H9 (cell line): Measurements from ENCODE around the gene MAP3K20. TPM values are rescaled to one million over a fixed set of nuclear protein-coding genes. Genes with fewer than 3 reads are reported as not detected.

Experiments
- DNase-seq: peaks from one replicate; pipeline ENCODE4 v3.0.0-alpha.2; 2017
- H2AFZ ChIP-seq: one replicate; pipeline ENCODE4 v1.6.1; 2013; ENCODE audit warnings: mild to moderate bottlenecking, low read length, control low read depth, moderate library complexity
- H2AK5ac ChIP-seq: 2 replicates; pipeline ENCODE4 v1.6.1; 2013; ENCODE audit warnings: low read length, control low read depth, mixed read lengths; ENCODE audit not compliant: insufficient read length
- H2BK120ac ChIP-seq: one replicate; pipeline ENCODE4 v1.6.1; 2013; ENCODE audit warnings: low read depth, mild to moderate bottlenecking, low read length, control low read depth, inconsistent platforms; ENCODE audit not compliant: poor library complexity, severe bottlenecking
- H2BK12ac ChIP-seq: 2 replicates; pipeline ENCODE4 v1.6.1; 2013; ENCODE audit warnings: low read length, control low read depth, mixed read lengths, low read depth; ENCODE audit not compliant: insufficient read length
- H2BK15ac ChIP-seq: 2 replicates; pipeline ENCODE4 v1.6.1; 2013; ENCODE audit warnings: low read depth, low read length, control low read depth
- H2BK20ac ChIP-seq: one replicate; pipeline ENCODE4 v1.6.1; 2013; ENCODE audit warnings: low read depth, mild to moderate bottlenecking, low read length, control low read depth, inconsistent platforms; ENCODE audit not compliant: poor library complexity, severe bottlenecking
- H2BK5ac ChIP-seq: 2 replicates; pipeline ENCODE4 v1.6.1; 2013; ENCODE audit warnings: low read length, control low read depth, mixed read lengths; ENCODE audit not compliant: insufficient read length
- H3K14ac ChIP-seq: 2 replicates; pipeline ENCODE4 v1.6.1; 2013; ENCODE audit warnings: low read length, control low read depth; ENCODE audit not compliant: insufficient read depth
- H3K18ac ChIP-seq: 2 replicates; pipeline ENCODE4 v1.6.1; 2013; ENCODE audit warnings: low read depth, mild to moderate bottlenecking, mixed read lengths, low read length, control low read depth; ENCODE audit not compliant: insufficient read length
- H3K23ac ChIP-seq: 2 replicates; pipeline ENCODE4 v1.6.1; 2013; ENCODE audit warnings: low read length, control low read depth, mixed read lengths, low read depth; ENCODE audit not compliant: insufficient read length
- H3K23me2 ChIP-seq: 2 replicates; pipeline ENCODE4 v1.6.1; 2013; ENCODE audit warnings: low read depth, mild to moderate bottlenecking, mixed read lengths, low read length, control low read depth; ENCODE audit not compliant: insufficient read length, poor library complexity, severe bottlenecking
- H3K27ac ChIP-seq: 2 replicates; pipeline ENCODE4 v1.5.1; 2013; ENCODE audit warnings: low read length, control low read depth, mixed read lengths, low read depth; ENCODE audit not compliant: insufficient read length
- H3K27me3 ChIP-seq: 2 replicates; pipeline ENCODE4 v1.6.1; 2013; ENCODE audit warnings: low read length, control low read depth, inconsistent platforms; ENCODE audit not compliant: insufficient read depth
- H3K4ac ChIP-seq: 2 replicates; pipeline ENCODE4 v1.6.1; 2013; ENCODE audit warnings: low read depth, mild to moderate bottlenecking, control low read depth, inconsistent platforms, low read length, moderate library complexity
- H3K4me1 ChIP-seq: 2 replicates; pipeline ENCODE4 v1.6.1; 2013; ENCODE audit warnings: low read length, control low read depth, inconsistent platforms; ENCODE audit not compliant: insufficient read depth
- H3K4me2 ChIP-seq: 2 replicates; pipeline ENCODE4 v1.6.1; 2013; ENCODE audit warnings: low read length, control low read depth, mixed read lengths; ENCODE audit not compliant: insufficient read length, insufficient read depth
- H3K56ac ChIP-seq: 2 replicates; pipeline ENCODE4 v1.6.1; 2013; ENCODE audit warnings: low read depth, mild to moderate bottlenecking, mixed read lengths, low read length, control low read depth; ENCODE audit not compliant: insufficient read length
- H3K79me1 ChIP-seq: 2 replicates; pipeline ENCODE4 v1.6.1; 2013; ENCODE audit warnings: low read depth, mild to moderate bottlenecking, moderate library complexity, low read length, control low read depth, inconsistent platforms; ENCODE audit not compliant: insufficient read depth, poor library complexity, severe bottlenecking
- H3K79me2 ChIP-seq: 2 replicates; pipeline ENCODE4 v1.6.1; 2013; ENCODE audit warnings: low read length, control low read depth, inconsistent platforms; ENCODE audit not compliant: insufficient read depth
- H3K9ac ChIP-seq: 2 replicates; pipeline ENCODE4 v1.6.1; 2013; ENCODE audit warnings: low read length, control low read depth, mixed read lengths; ENCODE audit not compliant: insufficient read length; ENCODE audit errors: extremely low read depth
- H3K9me3 ChIP-seq: one replicate; pipeline ENCODE4 v1.6.1; 2013; ENCODE audit warnings: low read depth, low read length, inconsistent platforms; ENCODE audit not compliant: control insufficient read depth
- H3T11ph ChIP-seq: one replicate; pipeline ENCODE4 v1.6.1; 2013; ENCODE audit warnings: mild to moderate bottlenecking, low read length, control low read depth, inconsistent platforms
- H4K20me1 ChIP-seq: one replicate; pipeline ENCODE4 v1.6.1; 2013; ENCODE audit not compliant: control insufficient read depth, insufficient read length, insufficient read depth
- H4K5ac ChIP-seq: 2 replicates; pipeline ENCODE4 v1.6.1; 2013; ENCODE audit warnings: low read depth, mild to moderate bottlenecking, mixed read lengths, low read length, control low read depth; ENCODE audit not compliant: insufficient read length
- H4K8ac ChIP-seq: replicated peaks from 2 replicates; pipeline ENCODE4 v1.6.1; 2013; ENCODE audit warnings: low read length, control low read depth, mixed read lengths, low read depth; ENCODE audit not compliant: insufficient read length
- H4K91ac ChIP-seq: 2 replicates; pipeline ENCODE4 v1.6.1; 2013; ENCODE audit warnings: low read depth, mild to moderate bottlenecking, moderate library complexity, mixed read lengths, low read length, control low read depth; ENCODE audit not compliant: insufficient read length
- H3K27ac Mint-ChIP-seq, 3 experiments: 2 replicates in 2 of 3; 3 replicates in 1 of 3; pipeline ENCODE4 v1.8.0; 2020 to 2021; ENCODE audit warnings: mixed read lengths in 3 of 3, mild to moderate bottlenecking in 1 of 3, moderate library complexity in 1 of 3
- H3K27me3 Mint-ChIP-seq: 2 replicates; pipeline ENCODE4 v1.8.0; 2021; ENCODE audit warnings: low read depth, mild to moderate bottlenecking, moderate library complexity, mixed read lengths
- H3K36me3 Mint-ChIP-seq, 3 experiments: 2 replicates in 2 of 3; 3 replicates in 1 of 3; pipeline ENCODE4 v1.8.0; 2020 to 2021; ENCODE audit warnings: low read depth in 3 of 3, mixed read lengths in 3 of 3; ENCODE audit not compliant: insufficient read depth in 1 of 3
- H3K4me1 Mint-ChIP-seq, 2 experiments: 2 replicates each; pipeline ENCODE4 v1.8.0; 2020; ENCODE audit warnings: mixed read lengths in 2 of 2
- H3K4me3 Mint-ChIP-seq, 2 experiments: 2 replicates in 1 of 2; 3 replicates in 1 of 2; pipeline ENCODE4 v1.8.0; 2020 to 2021; ENCODE audit warnings: mild to moderate bottlenecking in 2 of 2, mixed read lengths in 2 of 2, moderate library complexity in 1 of 2
- H3K9me3 Mint-ChIP-seq, 2 experiments: 2 replicates in 1 of 2; 3 replicates in 1 of 2; pipeline ENCODE4 v1.8.0; 2020; ENCODE audit warnings: mild to moderate bottlenecking in 2 of 2, mixed read lengths in 2 of 2, moderate library complexity in 1 of 2
- total RNA-seq: library from RNA; stranded (reverse); gene quantifications from 2 replicates; pipeline ENCODE4 v1.2.1, GENCODE V29; 2021
- TF ChIP-seq, protein P1 (sequence below): fragments of 200-600 bp; sonication (generic); conservative IDR thresholded peaks from 3 replicates; pipeline ENCODE4 v1.8.0; 2021; ENCODE audit warnings: antibody characterized with exemption, mild to moderate bottlenecking

Gene MAP3K20
- total RNA-seq, 1 experiment from 2014 or later, result 8.7 TPM

GRCh38 chr2:173058097-173058496 is 17.5 kb upstream of the MAP3K20 start:
- Histone ChIP-seq H2BK120ac (no peak overlapping the region), H3K27me3 (no peaks in the 10 kb centered on the region), H2BK15ac (no peak overlapping the region), H3K23ac (no peak overlapping the region), H2BK20ac (no peak overlapping the region), H4K20me1 (no peaks in the 10 kb centered on the region), H2AFZ (no peak overlapping the region), H2AK5ac (no peak overlapping the region), H3T11ph (no peak overlapping the region), H3K9me3 (no peaks in the 10 kb centered on the region), H4K8ac (no peak overlapping the region), H3K79me1 (no peaks in the 10 kb centered on the region), H4K5ac (no peak overlapping the region), H3K4me1 (no peaks in the 10 kb centered on the region), H2BK12ac (no peak overlapping the region), H3K4ac (no peak overlapping the region), H3K4me2 (no peak overlapping the region), H3K14ac (no peak overlapping the region), H3K9ac (no peak overlapping the region), H3K23me2 (no peaks in the 10 kb centered on the region), H2BK5ac (no peak overlapping the region), H3K56ac (no peak overlapping the region), H3K79me2 (no peaks in the 10 kb centered on the region), H3K18ac (no peak overlapping the region), H3K27ac (no peak overlapping the region), H4K91ac (no peak overlapping the region)
- Mint-ChIP-seq H3K36me3 (peaks cover 0 to 4% (median 0%) of the 10 kb centered on the region in 3 experiments; a peak in 1 of 7 replicates), H3K27ac (no peak overlapping the region), H3K27me3 (peaks cover 9% of the 10 kb centered on the region; the same call in 1 of the 2 replicates), H3K9me3 (peaks cover 4 to 6% of the 10 kb centered on the region in 2 experiments), H3K4me1 (peaks cover 7 to 8% of the 10 kb centered on the region in 2 experiments), H3K4me3 (no peak overlapping the region)
- no peak for DNase-seq
- TF ChIP-seq, protein P1, sequence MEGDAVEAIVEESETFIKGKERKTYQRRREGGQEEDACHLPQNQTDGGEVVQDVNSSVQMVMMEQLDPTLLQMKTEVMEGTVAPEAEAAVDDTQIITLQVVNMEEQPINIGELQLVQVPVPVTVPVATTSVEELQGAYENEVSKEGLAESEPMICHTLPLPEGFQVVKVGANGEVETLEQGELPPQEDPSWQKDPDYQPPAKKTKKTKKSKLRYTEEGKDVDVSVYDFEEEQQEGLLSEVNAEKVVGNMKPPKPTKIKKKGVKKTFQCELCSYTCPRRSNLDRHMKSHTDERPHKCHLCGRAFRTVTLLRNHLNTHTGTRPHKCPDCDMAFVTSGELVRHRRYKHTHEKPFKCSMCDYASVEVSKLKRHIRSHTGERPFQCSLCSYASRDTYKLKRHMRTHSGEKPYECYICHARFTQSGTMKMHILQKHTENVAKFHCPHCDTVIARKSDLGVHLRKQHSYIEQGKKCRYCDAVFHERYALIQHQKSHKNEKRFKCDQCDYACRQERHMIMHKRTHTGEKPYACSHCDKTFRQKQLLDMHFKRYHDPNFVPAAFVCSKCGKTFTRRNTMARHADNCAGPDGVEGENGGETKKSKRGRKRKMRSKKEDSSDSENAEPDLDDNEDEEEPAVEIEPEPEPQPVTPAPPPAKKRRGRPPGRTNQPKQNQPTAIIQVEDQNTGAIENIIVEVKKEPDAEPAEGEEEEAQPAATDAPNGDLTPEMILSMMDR, result no peak
